Midbrain (tissue), 1 donor: Measurements from ENCODE around the gene LDLRAD4.

Experiments
- DNase-seq: peaks from one replicate; lab custom pipeline; 2025; lab: John Stamatoyannopoulos, UW

Gene LDLRAD4

DNA sequence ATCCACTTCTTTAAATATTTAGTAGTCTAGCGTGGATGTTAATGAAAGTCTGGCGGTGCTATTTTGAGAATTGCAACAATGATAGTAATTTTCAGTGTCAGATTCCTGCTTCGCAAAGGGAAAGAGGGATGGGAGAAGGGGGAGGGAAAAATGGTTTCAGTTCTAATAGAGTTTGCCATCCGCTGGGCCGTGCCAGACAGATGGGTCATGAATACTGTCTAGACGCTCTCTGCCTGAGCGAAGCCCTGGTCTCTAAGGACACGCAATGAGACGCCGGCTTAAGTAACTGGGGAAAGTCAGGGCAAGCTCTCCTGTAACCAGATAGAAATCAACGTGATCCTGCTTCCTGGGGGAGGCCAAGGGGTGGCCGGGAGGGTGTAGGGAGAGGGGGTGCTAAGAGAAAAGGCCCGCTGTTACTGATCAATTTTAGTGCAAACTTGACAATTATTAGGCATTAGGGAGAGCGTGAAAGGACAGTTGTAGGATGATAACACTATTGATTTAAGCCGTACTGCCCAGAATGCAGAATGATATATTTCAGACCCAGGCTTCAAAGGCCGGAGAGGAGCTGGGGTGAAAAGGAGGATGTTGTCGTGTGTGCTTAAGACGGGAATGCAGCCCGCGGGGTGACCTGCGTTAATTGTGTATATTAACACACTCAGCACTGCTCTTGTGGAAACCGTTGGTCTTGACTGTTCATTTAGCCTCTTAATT is 229.2 kb downstream of the LDLRAD4 start:
- DNase-seq, result peak; percentile 37

DNA sequence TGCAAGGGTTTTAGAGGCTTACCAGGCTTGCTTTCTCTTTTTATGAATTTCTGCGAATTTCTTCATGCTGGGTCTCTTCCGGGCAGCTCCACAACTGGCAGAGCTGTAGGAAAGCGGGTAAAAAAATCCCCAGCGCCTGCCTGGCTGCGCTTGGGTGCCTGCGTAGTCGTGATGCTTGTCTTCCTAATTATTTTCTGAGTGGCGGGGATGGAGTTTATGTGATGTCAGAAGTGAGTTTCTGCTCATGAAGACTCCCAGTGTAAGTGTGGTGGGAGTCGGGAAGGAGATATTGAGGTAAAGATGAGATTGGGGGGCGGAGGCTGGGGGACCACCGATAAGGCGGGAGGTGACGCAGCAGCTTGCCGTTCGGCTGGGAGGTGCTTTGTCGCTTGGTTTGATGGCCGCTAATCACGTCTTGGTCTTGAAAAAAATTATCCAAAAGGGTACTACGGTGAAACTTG is 229.8 kb downstream of the LDLRAD4 start:
- no peak for DNase-seq

DNA sequence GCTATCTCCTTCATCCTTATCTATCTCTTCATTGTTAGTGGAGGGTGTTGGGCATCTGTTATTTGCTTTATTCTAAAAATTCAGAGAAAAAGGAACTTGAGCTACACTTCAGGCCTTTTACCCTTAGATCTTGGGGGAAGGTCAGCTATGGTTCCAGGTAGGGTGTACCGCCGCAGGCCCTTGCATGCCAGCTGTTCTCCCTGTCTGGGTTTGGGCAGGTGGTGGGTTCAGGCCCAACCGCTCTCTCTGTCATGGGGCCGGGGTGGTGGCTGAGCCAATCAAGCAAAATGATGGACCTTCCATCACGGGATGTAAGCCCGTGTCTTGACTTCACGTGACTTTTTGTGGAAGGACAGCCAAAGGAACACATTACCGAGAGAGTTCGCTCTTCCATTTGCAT is 231.1 kb downstream of the LDLRAD4 start:
- DNase-seq, result no peak

DNA sequence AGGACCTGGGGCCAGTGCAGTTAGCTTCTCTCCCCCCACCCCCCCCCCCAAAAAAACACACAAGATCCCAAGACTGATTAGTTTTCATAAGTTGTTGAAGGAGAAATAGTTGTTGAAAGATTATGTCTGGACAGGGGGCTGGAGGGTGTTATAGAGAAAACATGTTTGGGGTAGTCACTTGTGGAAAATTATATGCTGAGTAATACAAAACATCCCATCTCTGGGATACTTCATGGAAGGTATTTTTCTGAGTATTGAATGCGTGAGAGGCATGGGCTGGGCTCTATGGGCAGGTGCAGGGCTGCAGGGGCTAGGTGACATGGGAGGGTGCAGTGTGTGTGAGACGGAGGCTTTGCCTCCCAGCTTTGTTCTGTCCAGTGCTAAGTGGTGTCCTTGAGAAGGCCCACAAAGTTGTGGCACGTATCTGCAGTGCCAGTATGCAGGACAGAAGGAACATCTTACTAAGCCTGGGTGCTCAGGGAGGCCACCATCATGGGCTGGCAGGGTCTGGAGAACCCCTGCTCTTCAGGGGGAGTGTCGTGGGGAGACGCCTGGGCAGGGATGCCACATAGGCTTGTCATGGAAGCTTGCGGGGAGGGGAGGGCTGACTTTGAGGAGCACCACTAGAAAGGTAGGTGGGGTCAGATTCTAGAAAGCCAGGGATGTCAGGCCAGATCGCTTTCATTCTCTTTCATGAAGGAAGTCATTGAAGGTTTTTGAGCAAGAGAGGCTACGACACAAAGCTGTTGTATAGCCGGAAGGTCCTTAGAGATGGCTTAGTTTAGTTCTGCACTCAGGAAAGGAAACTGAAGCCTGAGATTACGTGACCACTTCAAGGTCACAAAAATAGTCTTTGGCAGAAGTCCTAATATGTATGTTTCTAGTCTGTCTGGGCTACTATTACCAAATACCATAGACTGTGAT is 232.0 kb downstream of the LDLRAD4 start:
- DNase-seq, result no peak

DNA sequence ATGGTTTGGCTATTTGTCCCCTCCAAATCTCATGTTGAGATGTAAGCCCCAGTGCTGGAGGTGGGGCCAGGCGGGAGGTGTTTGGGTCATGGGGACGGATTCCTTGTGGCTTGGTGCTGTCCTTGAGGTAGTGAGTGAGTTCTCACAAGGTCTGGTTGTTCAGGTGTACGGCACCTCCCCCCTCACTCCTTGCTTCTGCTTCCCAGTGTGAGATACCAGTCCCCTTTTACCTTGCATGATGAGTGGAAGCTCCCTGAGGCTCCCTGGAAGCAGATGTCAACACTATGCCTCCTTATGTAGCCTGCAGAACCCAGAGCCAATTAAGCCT is 232.6 kb downstream of the LDLRAD4 start:
- no peak for DNase-seq

DNA sequence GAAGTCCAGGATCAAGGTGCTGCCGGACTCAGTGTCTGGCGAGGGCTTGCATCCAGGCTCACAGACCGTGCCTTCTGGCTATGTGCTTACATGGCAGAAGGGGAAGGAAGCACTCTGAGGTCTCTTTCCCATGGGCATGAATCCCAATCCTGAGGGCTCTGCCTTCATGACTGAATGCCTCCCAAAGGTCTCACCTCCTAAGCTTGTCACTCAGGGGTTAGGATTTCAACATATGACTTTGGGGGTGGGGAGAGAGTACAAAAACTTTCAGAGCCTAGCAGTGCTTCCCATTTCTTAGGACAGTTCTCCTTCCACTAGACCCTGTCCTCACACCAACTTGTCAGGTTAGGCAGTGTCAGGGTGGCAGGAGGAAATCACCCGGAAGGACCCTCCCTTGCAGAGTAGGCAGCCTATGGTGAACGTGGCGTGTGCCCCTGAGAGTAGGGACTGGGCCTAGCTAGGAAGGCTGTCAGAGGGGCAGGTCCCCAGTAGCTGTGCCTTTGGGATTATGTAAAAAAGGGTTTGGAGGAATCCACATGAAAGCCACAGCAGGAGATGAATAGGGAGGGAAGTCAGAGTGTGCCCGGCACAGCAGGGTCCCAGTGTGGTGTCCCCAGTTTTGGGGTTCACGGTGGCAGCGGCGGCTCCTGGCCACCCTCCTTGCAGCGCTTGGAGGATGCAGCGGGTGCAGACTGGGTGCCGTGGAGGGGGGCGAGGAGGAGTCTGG is 233.3 kb downstream of the LDLRAD4 start:
- peak; percentile 35 for DNase-seq

- DNase-seq, result no peak
These were observed 233.8 kb downstream of the LDLRAD4 start for GRCh38 chr18:13452388-13452811.

DNA sequence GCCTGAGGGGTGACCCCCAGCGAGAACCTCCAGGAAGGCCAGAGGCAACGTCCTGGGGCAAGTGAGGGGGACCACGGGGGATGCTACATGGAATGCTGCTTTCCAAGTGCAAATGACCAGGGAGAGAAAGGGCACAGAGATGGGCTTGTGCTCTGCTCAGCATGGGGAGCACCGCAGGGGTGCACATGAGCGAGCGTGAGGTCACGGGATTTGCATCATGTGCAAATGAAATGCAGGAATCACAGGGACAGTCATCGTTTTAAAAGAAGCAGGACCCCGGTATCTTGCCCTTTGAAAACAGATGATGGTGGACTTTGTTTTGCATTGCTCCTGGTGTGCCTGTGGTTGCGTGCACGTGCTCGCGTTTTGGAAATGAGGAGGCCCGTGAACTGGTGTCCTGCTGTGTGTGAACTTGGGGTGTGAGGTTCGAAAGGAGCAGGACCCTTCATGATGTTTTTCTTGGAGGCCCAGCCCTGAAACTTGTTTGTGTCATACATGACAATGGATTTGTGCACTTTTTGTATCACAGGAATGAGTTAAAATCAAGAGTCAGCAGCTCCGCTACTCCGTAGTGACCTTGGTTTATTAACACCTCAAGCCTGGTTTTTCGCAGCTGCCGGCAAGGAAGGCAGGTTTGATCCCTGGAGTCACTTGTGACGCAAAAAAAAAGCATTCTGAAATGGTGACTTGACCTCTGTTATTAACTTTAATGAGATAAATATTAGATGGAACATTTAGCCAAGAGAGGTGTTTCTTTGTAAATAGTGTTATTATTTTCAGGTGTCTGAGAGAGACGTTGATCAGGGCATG is 234.5 kb downstream of the LDLRAD4 start:
- DNase-seq, result no peak

GRCh38 chr18:13453714-13454113 is 235.2 kb downstream of the LDLRAD4 start:
- DNase-seq, result no peak

DNA sequence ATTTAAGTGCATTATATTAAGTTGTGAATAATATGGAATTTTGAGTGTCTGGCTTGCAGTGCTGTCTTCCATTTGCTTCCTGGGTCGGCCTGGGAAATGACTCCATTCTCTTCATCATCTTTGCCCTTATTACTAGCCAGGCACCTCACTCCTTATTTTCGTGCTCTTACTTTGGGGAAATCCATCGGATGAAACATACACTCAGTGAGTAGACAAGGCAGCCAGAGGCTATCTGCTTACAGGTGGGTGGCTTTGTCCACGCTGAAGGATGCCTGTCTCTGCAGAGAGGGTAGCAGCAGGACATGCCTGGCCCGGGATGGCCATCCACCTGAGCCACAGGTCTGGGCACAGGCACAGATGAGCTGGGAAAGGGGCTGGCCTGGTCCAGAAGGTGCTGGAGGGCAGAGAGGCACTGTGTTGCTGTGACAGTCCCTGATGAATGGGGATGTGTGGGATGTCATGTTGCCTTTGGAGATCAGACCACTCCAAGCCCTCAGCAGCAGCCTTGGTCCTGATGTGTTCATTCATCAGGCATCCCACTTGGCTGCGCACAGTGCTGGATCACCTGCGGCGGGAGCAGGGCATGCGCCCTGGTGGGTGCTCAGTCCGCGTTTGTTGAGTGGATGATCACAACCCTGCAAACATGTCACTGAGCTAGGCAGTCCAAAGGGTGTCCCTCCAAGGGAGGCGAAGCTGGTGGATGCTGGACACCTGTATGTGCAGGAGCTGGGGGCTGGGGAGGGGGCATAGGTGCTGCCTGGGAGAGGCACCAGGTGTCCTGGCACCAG is 236.0 kb downstream of the LDLRAD4 start:
- DNase-seq, result no peak

GRCh38 chr18:13455471-13455870 is 236.9 kb downstream of the LDLRAD4 start:
- DNase-seq, result no peak

DNA sequence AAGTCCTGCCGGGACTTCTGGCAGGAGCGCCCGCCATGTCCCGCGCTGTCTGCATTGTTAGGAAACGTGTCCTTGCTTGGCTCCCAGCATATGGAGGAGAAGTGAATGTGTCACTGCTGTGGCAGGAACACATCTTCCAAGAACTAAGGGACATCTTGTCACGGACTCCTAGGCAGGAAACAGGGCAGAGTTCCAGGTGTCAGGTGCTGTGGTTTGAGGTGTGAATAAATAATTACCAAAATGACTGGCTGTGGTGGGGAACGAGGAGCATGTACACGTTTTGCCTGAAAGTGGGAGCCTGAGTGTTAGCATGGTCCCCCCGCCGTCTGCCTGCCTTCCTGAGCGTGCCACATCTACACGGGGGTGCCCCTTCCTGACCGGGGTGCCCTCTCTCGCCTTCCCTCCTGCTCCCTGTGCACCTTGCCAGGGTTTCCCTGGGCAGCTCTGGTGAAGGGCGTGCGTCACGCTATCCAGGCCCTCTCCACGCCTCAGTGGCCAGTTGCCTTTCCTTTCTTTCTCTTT is 237.5 kb downstream of the LDLRAD4 start:
- no peak for DNase-seq

- no peak for DNase-seq
These were observed 238.2 kb downstream of the LDLRAD4 start for GRCh38 chr18:13456736-13457271.

DNA sequence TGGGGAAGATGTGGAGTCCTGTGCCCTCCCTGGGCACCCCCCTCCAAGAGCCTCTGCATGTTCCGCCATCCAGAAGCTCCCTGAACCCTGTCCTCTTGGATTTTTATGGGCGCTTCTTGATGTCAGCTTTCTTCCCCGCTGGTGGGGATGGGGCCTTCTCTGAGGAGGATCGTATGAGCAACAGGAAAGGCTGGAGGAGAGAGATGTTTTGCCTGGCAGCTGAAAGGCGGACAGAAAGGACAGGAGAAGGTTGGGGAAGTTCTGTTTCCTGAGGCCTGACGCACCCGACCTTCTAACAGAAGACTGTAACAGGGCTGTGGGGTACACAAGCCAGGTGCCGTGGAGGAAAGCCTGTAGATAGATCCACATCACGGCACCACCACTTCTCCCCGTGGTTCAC is 238.8 kb downstream of the LDLRAD4 start:
- DNase-seq, result no peak

- DNase-seq, result no peak
These were observed 242.4 kb downstream of the LDLRAD4 start for GRCh38 chr18:13460946-13461345.

GRCh38 chr18:13461469-13461868 is 242.9 kb downstream of the LDLRAD4 start:
- DNase-seq, result no peak

DNA sequence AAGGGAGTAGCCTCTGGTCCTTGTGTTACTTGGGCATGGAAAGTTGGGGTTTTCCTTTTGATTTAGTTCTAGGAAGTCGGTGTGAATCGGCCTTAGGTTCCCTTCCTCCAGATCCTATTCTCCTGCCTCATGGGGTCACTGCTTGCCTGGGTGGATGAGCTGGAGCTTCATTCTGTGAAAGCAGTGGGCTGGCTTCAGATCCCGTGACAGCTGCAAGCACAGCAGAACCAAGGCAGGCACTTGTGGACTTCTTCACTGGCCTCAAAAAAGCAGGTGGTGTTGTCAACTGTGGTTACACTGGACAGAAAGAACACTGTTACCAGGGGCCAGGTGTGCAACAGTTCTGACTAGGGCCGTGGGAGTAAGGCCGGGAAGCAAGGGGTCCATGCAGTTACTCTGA is 243.4 kb downstream of the LDLRAD4 start:
- no peak for DNase-seq

DNA sequence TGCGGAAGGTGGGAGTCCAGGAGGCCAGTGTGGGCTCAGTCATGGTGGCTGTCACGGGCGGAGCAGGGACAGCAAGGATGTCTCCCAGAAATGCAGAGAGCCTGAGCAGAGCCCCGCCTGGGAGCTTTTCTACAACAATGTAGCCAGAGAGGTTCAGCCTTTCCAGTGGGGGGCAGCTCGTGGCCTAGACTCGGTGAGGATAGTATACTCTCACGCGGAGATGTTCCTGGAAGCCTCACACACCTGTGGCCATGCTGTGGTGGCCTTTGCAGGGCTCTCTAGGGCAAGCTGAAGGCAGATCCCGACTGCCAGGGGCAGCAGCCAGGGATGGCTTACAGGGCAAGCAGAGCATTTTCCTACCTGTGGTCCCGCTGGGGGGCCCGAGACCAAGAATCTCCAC is 244.1 kb downstream of the LDLRAD4 start:
- no peak for DNase-seq

- DNase-seq, result no peak
These were observed 245.1 kb downstream of the LDLRAD4 start for GRCh38 chr18:13463526-13464210.
